Stimulated activated CD4-positive, alpha-beta T cell treated with anti-CD3 and anti-CD28 coated beads, Interleukin-4, amount 100 ng/mL, for 1 hour (primary cell): ENCODE data around the gene LSM3.

Experiments used
- DNase-seq: peaks from one replicate; pipeline ENCODE4 v3.0.0-alpha.2; 2020

LSM3 gene

GRCh38 chr3:14242490-14243311 is 64.1 kb downstream of the LSM3 start:
- DNase-seq = no peak

GRCh38 chr3:14243782-14244181 is 65.2 kb downstream of the LSM3 start:
- DNase-seq = no peak

- no peak for DNase-seq
Observed at GRCh38 chr3:14244521-14245247, 66.1 kb downstream of the LSM3 start.

GRCh38 chr3:14245248-14245639 is 66.6 kb downstream of the LSM3 start:
- no peak for DNase-seq

- no peak for DNase-seq
Observed at GRCh38 chr3:14245822-14246221, 67.2 kb downstream of the LSM3 start.

GRCh38 chr3:14246414-14246813 is 67.8 kb downstream of the LSM3 start:
- no peak for DNase-seq

GRCh38 chr3:14248477-14248848 is 69.8 kb downstream of the LSM3 start:
- DNase-seq = no peak

GRCh38 chr3:14248849-14249523 is 70.4 kb downstream of the LSM3 start:
- no peak for DNase-seq
